Measurements from ENCODE around the gene SOX5.

The SOX5 gene

DNA sequence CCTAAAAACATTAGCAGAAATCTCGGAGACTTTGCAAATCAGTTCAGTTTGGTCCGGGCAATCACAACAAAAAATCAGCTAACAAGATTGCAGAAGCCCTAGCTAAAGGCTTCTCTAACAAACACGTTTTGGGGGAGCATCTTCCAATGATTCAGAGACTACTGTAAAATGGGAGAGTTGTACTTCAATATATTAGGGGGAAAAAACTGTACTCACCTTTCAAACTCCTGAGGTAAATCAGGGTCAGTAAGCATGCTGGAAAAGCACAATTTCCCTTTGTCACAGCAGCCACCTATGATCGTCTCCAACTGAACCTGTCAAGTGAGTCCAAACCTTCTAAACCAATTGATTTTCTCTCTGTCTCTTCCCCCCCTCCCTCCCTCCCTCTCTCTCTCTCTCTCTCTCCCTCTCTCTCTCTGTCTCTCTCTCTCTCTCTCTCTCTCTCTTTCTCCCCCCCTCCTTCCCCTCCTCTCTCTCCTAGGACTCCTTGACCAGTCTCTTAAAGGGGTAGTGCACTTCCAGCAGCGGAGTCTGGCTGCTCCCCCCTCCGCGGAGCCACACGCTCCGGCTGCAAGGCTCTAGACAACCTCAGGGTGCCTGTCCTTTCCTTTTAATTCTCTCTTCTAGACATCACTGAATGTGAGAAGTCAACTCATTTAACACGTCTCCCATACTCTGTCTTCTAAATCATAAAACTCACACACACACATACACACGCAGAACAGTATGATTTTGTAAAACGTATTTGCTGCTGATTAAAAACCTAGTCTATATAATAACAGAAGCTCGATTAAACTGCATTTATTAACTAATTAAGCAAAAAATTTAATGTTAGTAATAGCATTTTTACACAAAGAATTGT, at the start of gene SOX5:
Gene SOX5, minus strand, starts transcription at position 323 of the 862 bp plus-strand sequence. Its CDS starts 69 bp downstream, at position 254.
- peak; percentile 8 for DNase-seq (ENCODE audit: low spot score)

DNA sequence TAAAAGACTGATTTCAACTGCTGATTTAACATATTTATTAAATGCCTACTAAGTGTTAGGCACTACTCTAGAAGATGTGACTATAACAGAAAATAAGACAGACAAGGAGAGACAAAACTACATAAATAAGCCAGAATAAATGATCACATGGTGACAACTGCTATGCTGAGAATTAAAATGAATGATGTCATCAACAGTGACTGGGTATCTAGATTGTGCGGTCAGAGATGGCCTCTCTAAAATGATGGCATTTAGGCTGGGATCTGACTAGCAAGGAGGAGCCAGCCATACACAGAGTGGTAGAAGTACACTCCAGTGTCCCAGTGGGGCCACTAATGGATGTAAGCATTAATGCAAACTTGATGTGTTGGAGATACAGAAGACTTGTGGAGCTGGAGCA, 37.6 kb upstream of the SOX5 start:
- no peak for DNase-seq (ENCODE audit: low spot score)

DNA sequence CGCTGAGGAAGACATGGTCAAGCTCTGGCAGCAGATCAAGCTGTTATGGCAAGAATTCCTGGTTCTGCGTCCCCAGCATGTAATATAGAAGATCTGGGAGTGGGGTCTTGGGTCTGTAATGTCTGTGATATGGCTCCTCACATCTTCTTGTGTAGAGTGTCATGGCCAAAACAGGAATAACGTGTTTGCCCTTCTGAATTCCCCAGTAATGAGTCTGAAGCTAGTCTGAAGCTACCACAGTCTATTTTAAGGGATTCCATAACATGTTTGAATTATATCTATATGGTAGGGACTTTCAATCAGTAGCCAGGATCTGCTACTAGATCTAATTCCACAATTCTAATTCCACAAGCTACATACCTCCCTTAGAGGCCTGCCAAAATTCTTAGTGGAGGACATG, 31.4 kb upstream of the SOX5 start:
- no peak for DNase-seq (ENCODE audit: low spot score)

DNA sequence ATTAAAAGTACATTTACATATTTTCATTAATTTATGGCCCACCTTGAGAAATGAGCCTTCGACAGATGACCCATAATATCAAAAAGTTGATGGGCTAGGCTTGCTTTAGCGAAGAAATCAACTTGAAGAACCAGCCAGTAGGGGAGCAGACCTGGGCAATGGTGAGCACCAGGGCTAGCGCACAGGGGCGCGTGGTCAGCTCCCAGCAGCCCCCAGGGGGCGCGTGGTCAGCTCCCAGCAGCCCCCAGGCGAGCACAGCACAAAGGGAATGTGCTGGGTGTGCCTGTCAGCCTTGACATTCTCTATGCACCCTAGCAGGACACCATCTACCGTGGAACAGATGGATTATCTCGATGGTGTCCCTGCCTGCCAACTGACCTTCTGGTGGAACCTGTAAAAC, 15.3 kb upstream of the SOX5 start:
- no peak for DNase-seq (ENCODE audit: low spot score)

DNA sequence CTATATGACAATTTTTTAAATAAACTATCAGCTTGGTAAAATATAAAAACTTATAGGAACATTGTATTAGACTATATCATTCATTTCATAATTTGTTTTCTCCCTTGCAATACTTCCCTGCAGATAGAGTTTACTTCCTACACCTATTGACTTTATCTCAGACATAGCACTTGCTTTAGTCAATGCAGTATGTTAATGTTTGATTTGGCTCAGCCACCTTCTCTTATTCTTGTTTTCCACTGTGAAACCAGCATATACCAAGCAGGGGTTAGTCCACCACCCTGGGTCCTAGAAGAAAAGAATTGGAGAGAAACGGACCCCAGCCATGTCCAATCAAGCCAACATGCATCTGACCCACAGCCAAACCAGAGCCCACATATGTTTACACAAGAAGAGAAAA, 10.4 kb upstream of the SOX5 start:
- no peak for DNase-seq (ENCODE audit: low spot score)

DNA sequence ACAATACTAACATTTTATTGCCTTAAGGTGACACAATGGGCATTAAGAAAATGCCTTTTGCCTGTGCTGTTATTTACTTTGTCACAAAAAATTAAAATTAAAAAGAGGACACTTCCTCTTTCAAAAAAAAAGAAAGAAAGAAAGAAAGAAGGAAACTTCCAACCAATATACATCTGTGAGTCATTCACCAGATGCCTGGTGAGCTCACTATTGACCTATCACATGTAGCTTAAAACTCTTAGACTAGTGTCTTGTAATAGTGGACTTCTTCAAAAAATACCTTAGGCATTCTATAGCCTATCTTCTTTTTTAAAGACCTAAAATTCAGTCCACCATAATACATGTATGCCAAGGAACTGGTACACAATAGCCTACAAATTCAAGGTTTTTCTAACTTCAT, 4.9 kb upstream of the SOX5 start:
- DNase-seq (ENCODE audit: low spot score), result no peak

DNA sequence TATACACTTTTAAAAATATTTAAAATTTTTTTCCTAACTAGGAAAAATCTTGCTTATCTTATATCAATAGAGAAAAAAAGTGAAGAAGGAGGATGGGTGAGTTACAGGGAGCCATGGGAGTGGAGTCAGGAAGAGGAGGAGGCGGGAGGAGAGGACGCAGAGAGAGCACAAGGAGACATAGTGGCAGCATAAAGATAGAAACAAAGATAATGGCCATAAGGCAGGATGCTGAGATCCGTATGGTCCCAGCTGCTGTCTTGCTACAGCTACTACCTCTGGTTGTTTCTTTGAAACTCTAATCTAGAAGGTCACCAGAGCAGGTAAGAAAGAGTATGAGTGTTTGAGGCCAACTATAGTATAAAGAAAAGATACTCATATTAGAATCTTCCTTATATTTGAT, 2.6 kb upstream of the SOX5 start:
- no peak for DNase-seq (ENCODE audit: low spot score)

DNA sequence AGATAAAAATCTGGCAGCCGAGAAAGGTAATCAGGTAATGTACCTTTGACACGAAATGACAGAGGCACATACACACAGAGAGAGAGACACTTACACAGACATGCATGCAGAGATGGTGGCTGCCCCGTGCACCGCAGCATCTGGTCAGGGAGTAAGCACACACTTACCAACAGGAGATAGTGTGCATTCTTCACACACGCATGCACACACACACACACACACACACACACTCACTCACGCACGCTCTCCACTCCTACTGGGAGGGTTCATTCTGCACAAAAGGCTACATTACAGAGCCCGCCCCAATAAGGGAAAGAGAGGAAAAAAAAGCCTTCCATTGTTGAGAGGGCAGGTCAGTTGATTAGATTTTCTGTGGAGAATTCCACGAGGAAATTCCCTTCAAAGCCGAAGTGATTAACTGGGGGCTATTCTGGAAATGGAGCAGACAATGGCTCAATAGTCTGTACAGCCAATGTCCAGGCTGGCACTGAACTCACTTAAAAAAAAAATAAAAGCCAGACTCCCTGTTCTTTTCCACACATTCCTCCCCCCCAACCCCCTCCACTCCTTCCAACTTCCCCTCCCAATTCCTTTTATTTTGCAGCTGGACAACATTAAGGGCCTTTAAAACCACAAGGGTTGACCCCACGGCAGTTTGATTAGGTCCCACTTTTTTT, 1.4 kb upstream of the SOX5 start:
- DNase-seq (ENCODE audit: low spot score), result no peak

DNA sequence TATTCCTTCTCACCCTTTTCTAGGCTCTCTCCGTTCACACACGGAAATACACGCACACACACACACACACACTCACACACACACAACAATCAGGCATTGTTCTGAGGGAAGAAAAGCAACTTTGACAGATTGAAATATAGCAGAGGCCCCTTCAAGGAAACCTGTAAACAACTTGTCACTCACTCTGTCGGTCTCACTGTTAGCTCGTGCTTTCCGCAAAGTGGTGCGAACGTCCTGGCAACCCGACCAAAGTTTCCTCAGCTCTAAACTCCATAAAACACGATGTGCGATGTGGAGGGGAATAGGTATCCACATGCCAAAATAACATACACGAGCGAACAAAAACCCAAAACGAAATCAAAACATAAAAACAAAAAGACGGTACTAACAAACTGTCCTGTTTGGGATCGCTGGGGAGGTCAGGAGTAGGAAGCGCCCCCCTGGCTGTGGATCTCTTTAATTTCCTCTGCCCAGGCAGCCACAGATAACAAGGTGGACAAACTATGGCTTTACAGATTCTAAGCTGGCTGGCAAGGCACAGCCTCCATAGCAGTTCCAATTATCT, 822 bp upstream of the SOX5 start:
- peak; percentile 4 for DNase-seq (ENCODE audit: low spot score)

DNA sequence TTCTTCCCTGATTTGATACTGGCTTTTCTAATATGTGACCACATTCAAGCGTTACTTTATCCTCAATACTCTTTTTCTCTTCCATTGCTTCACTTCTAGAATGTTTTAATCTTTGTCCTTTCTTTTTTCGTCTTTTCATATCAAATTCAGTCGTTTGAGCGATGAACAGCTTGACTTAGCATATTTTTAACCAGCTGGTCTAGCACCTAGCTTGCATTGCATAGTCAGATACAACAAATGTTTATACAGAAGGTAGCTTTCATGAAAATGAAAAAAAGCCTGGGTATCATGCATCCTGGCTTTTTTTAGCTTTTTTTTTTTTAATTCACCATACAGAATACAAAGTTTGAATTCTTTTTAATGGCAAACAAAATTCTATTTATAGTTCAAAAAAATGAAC, 1.2 kb downstream of the SOX5 start:
- no peak for DNase-seq (ENCODE audit: low spot score)

DNA sequence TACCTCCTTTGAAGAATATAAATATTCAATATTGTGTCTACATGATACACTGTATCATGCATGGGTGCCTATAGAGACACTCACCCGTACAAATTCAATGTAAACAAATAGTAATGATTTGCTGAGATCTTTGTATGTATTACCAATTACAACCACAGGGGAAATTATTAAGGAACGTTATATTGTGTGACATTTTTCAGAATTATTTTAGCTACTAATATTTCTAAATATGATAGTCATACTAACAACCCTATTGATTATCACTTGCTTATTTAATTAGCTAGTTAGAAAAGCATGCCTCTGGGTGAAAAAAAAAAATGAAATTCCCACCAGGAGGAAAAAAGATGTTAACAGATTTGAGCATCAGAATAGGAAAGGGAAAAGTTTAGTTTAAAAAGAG, 2.1 kb downstream of the SOX5 start:
- no peak for DNase-seq (ENCODE audit: low spot score)

DNA sequence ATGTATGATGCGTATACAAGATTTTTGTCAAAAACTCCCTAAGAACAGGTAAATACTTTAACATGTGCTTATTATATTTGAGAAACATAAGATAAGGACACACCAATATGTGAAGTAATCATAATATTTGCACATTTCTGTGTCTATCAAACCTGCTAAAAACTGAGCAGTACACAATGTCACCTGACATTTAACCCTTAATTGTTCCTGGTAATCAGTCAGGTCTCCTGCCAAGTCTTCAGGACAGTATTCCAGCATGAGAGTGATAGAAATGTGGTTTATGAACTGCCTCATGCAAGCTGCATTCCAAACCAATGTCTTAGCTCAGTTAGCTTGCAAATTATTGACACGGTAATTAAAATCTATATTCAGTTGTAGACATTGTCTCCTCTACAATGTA, 4.2 kb downstream of the SOX5 start:
- DNase-seq (ENCODE audit: low spot score), result no peak

DNA sequence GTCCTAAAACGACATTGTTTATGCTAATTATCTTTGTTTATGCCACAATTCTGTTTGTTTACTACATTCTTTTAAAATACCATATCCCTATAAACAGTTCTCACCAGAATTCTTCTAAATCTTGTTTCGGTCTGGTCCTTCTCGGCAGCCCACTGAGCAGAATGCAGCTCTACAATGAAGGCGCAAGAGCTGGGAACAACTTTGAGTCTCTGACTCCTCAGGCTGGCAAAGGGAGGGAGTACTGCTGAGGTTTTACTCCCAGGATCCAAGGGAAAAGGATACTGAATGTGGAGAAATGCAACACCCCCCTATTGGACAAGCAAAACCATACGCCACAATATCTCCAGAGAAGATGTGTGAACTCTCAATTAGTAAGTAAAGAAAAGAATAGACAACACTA, 5.4 kb downstream of the SOX5 start:
- no peak for DNase-seq (ENCODE audit: low spot score)

DNA sequence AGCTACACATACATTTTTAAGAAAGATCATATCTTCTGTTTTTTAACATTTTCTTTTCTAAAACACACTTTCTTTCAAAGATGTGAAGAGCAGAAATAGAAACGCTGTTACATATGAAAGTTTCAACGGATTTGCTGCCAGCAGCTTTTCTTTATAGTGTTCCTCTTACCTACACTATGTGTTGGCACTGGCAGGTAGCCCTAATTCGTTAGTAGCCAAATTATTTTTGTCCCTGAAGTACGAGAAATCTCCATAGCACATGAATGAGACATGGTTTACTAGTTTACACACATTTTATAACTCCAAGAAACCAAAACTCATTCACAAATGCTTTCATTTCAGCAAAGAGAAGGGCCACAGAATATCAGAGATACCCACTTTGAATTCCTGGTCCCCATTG, 6.6 kb downstream of the SOX5 start:
- no peak for DNase-seq (ENCODE audit: low spot score)

DNA sequence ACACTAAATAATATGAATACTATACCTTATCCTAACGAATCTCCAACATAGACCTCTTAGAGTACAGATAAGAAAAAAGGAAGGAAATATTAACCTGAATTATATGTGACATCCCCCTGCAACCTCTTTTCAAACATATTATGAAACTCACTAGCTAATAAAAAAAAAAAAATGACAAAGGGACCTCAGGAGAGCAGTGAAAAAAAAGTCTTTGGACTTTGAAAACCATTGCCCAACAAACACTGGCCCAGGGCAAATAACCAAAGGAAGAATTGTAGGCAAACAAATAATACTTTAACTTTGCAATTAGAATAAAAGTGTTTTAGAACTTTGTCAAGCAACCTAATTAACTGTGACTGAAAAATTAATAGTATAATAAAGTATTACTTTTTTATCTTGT, 7.7 kb downstream of the SOX5 start:
- no peak for DNase-seq (ENCODE audit: low spot score)

DNA sequence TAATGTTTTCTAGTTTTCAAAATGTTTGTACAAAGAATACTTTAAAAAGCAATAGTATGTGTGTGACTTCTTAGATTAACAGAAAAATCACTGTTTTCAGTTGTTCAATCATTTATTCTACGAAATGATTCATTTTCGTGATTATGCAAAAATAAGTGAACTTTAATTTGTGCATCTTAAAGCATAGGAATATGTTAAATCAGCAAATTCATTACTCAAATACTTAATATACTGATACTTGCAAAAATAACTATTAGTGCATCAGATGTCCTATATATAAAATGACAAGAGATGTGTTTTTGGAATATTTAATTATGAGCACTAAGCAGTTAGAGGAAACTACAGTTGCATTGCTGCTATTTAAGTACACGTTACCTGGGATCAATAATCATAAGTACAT, 11.0 kb downstream of the SOX5 start:
- DNase-seq (ENCODE audit: low spot score), result no peak

DNA sequence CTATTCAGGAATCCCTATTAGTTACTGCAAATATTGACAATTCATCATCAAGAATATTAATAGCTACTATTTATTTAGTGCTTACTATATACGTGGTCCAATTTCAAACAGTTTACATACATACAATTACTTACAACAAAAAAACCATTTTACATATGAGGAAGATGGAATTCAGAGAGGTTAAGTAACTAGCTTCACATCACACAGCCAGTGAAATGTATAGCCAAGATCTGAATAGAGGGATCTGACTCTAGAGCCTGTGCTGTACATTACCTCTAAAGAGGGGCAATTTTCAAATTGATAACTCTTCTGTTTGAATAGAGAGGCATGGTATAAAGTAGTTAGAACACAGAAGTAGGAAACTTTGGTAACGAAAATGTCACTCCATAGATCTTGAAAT, 18.3 kb downstream of the SOX5 start:
- no peak for DNase-seq (ENCODE audit: low spot score)

DNA sequence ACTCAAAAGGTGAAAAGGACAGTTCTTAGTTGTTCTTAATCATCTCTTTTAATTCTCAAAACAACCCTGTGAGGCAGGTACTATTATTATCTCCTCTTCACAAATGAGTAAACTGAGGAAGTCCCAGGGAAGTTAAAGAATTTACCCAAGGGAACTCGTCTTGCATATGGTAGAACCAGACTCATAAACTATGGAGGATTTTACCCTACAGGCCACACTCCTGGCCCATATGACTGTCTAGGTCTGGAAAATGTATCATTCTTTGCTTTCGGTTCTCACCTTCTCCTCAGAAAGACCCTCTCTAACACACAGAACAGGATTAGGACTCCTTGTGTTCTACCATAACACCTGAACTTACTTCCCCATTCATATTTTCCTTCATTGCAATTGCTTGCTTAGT, 18.9 kb downstream of the SOX5 start:
- no peak for DNase-seq (ENCODE audit: low spot score)

DNA sequence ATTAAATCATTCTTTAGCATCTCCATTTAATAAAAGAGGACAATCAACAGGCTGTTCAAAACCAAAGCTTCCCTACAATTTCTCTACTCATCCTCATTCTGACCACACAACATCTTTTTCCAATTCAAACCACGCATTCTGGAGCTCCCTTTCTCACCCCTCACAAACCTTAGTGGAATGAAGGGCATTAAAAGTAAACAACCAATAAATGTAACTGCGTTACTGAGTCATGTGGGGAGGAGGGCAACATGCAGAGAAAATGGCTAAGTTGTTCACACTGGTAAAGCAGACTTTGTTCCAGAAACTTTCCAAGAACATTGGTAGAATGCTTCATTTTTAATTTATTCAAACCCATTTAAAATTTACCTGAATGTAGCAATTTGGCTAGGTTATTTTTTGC, 19.6 kb downstream of the SOX5 start:
- DNase-seq (ENCODE audit: low spot score), result no peak

DNA sequence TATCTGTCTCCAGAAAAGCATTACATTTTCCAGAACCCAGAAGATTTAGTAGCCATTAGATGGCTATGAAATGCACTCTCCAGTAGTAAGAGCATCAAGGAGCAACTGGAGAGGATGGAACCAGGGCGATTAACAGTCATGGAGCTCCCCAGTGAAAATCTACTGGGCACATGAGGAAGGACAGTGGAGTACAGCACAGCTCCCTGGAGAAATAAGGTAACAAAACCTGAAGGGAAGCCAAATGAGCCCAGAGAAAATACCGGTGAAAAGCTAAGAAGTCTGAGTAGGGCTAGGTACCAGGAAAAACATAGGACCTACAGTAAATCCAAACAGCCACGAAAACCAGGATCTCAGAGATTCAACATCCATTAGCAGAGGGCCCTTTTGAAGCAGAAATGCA, 21.6 kb downstream of the SOX5 start:
- no peak for DNase-seq (ENCODE audit: low spot score)

DNA sequence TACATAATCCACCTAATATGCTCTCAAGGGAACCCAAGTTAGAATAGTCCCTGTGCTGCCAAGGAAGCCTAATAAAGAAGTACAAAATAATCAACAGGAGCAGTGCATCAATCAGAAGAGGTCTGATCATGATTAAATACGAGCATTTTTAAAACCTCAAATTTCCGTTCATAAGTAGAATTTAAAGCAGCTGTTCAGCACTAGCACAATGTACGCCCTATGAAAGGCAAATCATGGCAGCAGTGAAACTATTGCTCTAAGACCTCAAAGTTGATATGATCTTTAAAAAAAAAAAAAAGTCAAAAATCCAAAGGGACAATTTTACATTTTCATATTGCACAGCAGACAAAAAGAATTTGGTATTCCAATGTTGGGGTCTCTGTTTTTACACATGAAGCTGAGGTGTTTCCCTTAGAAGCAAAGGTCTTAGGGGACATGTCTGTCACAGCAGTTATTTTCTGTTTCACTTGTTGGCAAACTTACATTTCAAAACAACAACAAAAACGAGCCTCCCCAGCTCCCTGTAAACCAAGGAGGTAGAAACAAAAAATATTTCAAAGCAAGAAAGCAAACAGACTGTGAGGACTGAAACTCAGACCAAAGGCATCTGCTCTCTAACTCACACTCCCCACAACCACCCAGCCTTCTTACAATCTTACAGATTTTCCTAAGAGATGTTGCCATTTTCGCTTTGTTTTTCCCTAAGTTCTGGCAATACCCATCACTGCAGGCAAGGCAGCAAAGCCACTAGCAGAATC, 28.2 kb downstream of the SOX5 start:
- no peak for DNase-seq (ENCODE audit: low spot score)

DNA sequence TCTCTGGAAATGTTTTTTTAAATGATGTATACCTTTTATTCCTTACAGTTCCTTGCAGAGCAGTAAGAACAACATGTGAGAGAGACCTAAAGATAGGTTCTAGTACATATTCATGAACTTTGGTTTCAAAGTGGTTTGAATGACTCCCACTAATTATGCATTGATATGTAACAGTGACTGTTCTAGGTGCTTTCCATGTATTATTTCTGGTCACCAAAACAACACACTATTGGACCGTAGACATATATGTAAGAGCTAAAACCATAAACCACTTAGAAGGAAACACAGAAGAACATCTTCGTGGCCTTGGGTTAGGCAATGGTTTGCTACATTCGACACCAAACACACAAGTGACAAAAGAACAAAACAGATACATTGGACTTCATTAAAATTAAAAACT, 37.9 kb downstream of the SOX5 start:
- no peak for DNase-seq (ENCODE audit: low spot score)

DNA sequence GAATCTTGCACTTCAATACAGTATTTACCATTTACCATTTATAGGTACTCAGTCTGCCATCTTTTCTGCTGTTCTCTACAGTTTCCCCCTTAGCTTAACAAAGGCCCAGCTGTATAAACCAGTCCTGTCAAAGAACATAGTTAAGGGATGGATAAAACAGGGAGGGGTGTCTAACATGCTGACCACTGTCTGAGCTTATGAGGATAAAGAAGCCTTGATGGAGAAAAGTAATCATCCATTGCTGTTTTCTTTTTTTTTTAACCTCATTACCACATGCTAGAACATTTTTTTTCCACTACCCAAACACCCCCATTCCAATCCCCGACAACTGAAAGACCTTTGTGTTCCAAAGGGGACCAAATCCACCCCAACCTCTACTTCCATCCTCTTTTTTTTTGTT, 39.9 kb downstream of the SOX5 start:
- DNase-seq (ENCODE audit: low spot score), result no peak

Data from AG20443 (cell line).